GM21723 (cell line): ENCODE measurements around the gene SLC12A3.

Experiments
- ATAC-seq: cut with Tn5 transposase; IDR thresholded peaks from one replicate; pipeline ENCODE4 v1.9.1; 2021; ENCODE audit warnings: mild to moderate bottlenecking, moderate library complexity; ENCODE audit not compliant: unreplicated experiment

The SLC12A3 gene

GRCh38 chr16:56886296-56886695, 21.3 kb downstream of the SLC12A3 start:
- ATAC-seq, result no peak

- no peak for ATAC-seq
Measured at GRCh38 chr16:56886826-56887225, 21.8 kb downstream of the SLC12A3 start.

- ATAC-seq, result peak; percentile 96
Measured at GRCh38 chr16:56888806-56889205, 23.8 kb downstream of the SLC12A3 start.

- peak; percentile 25 for ATAC-seq
Measured at GRCh38 chr16:56889206-56889605, 24.2 kb downstream of the SLC12A3 start.

GRCh38 chr16:56891685-56892084, 26.7 kb downstream of the SLC12A3 start:
- no peak for ATAC-seq

GRCh38 chr16:56892705-56893104, 27.7 kb downstream of the SLC12A3 start:
- ATAC-seq, result no peak

- ATAC-seq, result no peak
Measured at GRCh38 chr16:56894331-56894917, 29.4 kb downstream of the SLC12A3 start.

GRCh38 chr16:56895813-56896212, 30.8 kb downstream of the SLC12A3 start:
- no peak for ATAC-seq

GRCh38 chr16:56896244-56896643, 31.2 kb downstream of the SLC12A3 start:
- no peak for ATAC-seq

GRCh38 chr16:56897026-56897799, 32.2 kb downstream of the SLC12A3 start:
- no peak for ATAC-seq

- ATAC-seq, result peak; percentile 80
Measured at GRCh38 chr16:56898847-56899246, 33.8 kb downstream of the SLC12A3 start.

- ATAC-seq, result no peak
Measured at GRCh38 chr16:56903866-56904265, 38.9 kb downstream of the SLC12A3 start.

- no peak for ATAC-seq
Measured at GRCh38 chr16:56907401-56907800, 42.4 kb downstream of the SLC12A3 start.

GRCh38 chr16:56909527-56909979, 44.5 kb downstream of the SLC12A3 start:
- no peak for ATAC-seq

GRCh38 chr16:56910112-56910511, 45.1 kb downstream of the SLC12A3 start:
- ATAC-seq, result no peak

GRCh38 chr16:56910654-56911539, 45.9 kb downstream of the SLC12A3 start:
- ATAC-seq, result no peak

- peak; percentile 65 for ATAC-seq
Measured at GRCh38 chr16:56911771-56912571, 47.0 kb downstream of the SLC12A3 start.

GRCh38 chr16:56912746-56913708, 48.0 kb downstream of the SLC12A3 start:
- ATAC-seq, result no peak

GRCh38 chr16:56914896-56915295, 49.9 kb downstream of the SLC12A3 start:
- ATAC-seq, result no peak
